ENCODE results near the gene TTC3. TPM values are rescaled to one million over a fixed set of nuclear protein-coding genes. Genes with fewer than 3 reads are reported as not detected.

The TTC3 gene
- total RNA-seq, 1 experiment from 2014 or later = 121 TPM

DNA sequence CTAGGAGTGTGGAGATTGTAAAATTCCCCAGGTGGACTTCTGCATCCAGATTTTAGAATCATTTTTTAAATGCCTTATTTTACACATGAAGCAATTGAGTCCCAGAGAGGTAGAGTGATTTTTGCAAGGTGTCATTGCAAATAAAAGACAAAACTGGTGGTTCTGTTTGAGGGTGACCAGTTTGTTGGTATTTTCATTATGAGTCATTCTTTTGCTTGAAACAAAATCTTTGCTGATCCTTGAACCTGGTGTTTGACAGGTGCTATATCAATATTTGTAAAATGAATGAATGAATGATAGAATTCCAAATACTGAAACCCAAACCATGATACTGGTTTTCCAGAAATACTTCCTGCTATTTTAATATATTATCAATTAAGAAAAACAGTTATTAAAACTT lies 44.1 kb downstream of the TTC3 start:
- H4K20me1 ChIP-seq (ENCODE audit: low read length) = no peaks in the 10 kb centered on the region
- no TSS peak for BruUV-seq (replicated peaks)

GRCh38 chr21:37118187-37118826 lies 45.3 kb downstream of the TTC3 start:
- Histone ChIP-seq H3K36me3 (ENCODE audit: low read depth, low read length) (peaks cover 12% of the 10 kb centered on the region; the same call in 1 of the 2 replicates), H3F3A (ENCODE audit: low read length, unreplicated experiment) (no peaks in the 10 kb centered on the region), H2AFZ (ENCODE audit: low read length) (no peak overlapping the region), H4K20me1 (ENCODE audit: low read length) (no peaks in the 10 kb centered on the region), H3K4me2 (ENCODE audit: low read length) (no peak overlapping the region), H3K27ac (ENCODE audit: low read length) (no peak overlapping the region), H3K9ac (ENCODE audit: low read length) (no peak overlapping the region), H3K9me3 (ENCODE audit: low read length) (no peaks in the 10 kb centered on the region), H3K27me3 (ENCODE audit: low read length) (no peaks in the 10 kb centered on the region), H3K79me2 (ENCODE audit: low read length) (peaks cover 7% of the 10 kb centered on the region), H3K4me1 (ENCODE audit: insufficient read depth, low read length) (peaks cover 21% of the 10 kb centered on the region), H3K9me2 (replicated peaks; ENCODE audit: low read length) (no peaks in the 10 kb centered on the region), H3K4me3 (ENCODE audit: low read length) (no peak overlapping the region)
- DNase-seq (peak; percentile 30), ATAC-seq (no peak; the same call in 1 of the 2 replicates)
- POLR2A ChIA-PET (ENCODE audit: unreplicated experiment) = no interaction called here
- intact Hi-C loops (cut with micrococcal nuclease) = no loop called here
- CTCF ChIA-PET = no interaction called here
- TF ChIP-seq, protein P1, sequence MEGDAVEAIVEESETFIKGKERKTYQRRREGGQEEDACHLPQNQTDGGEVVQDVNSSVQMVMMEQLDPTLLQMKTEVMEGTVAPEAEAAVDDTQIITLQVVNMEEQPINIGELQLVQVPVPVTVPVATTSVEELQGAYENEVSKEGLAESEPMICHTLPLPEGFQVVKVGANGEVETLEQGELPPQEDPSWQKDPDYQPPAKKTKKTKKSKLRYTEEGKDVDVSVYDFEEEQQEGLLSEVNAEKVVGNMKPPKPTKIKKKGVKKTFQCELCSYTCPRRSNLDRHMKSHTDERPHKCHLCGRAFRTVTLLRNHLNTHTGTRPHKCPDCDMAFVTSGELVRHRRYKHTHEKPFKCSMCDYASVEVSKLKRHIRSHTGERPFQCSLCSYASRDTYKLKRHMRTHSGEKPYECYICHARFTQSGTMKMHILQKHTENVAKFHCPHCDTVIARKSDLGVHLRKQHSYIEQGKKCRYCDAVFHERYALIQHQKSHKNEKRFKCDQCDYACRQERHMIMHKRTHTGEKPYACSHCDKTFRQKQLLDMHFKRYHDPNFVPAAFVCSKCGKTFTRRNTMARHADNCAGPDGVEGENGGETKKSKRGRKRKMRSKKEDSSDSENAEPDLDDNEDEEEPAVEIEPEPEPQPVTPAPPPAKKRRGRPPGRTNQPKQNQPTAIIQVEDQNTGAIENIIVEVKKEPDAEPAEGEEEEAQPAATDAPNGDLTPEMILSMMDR (conservative IDR thresholded peaks at IDR 0.05; ENCODE audit: low read depth, low read length) = no peak
- TF ChIP-seq EZH2phosphoT487 (IDR thresholded peaks at IDR 0.05; ENCODE audit: borderline replicate concordance, low read length) = no peak
- TF ChIP-seq EZH2 (IDR thresholded peaks at IDR 0.05; ENCODE audit: low read length, unreplicated experiment) = no peak
- BruUV-seq (replicated peaks) = no TSS peak

More for the DNA sequence above, 44.1 kb downstream of the TTC3 start:
- POLR2A ChIA-PET (ENCODE audit: unreplicated experiment) = no interaction called here
- Histone ChIP-seq H3K27ac (ENCODE audit: low read length) (peak overlapping the region; percentile 40; the same call in 1 of the 2 replicates), H3K4me1 (ENCODE audit: insufficient read depth, low read length) (peaks cover 21% of the 10 kb centered on the region), H3K79me2 (ENCODE audit: low read length) (peaks cover 7% of the 10 kb centered on the region), H3F3A (ENCODE audit: low read length, unreplicated experiment) (no peaks in the 10 kb centered on the region), H3K36me3 (ENCODE audit: low read depth, low read length) (peaks cover 11% of the 10 kb centered on the region; the same call in 1 of the 2 replicates), H3K9ac (ENCODE audit: low read length) (no peak overlapping the region), H3K4me2 (ENCODE audit: low read length) (peak overlapping the region; percentile 42; the same call in 1 of the 2 replicates), H3K9me3 (ENCODE audit: low read length) (no peaks in the 10 kb centered on the region), H3K27me3 (ENCODE audit: low read length) (no peaks in the 10 kb centered on the region), H3K9me2 (replicated peaks; ENCODE audit: low read length) (no peaks in the 10 kb centered on the region), H2AFZ (ENCODE audit: low read length) (no peak overlapping the region), H3K4me3 (ENCODE audit: low read length) (no peak overlapping the region)
- peak; percentile 74 for ATAC-seq
- TF ChIP-seq EZH2phosphoT487 (IDR thresholded peaks at IDR 0.05; ENCODE audit: borderline replicate concordance, low read length) (no peak), EZH2 (IDR thresholded peaks at IDR 0.05; ENCODE audit: low read length, unreplicated experiment) (no peak)
- TF ChIP-seq, protein P1 (conservative IDR thresholded peaks at IDR 0.05; ENCODE audit: low read depth, low read length) = no peak
- intact Hi-C loops (cut with micrococcal nuclease) = no loop called here
- DNase-seq = peak; percentile 62
- CTCF ChIA-PET = no interaction called here
